Stimulated activated CD4-positive, alpha-beta T cell treated with anti-CD3 and anti-CD28 coated beads, Interleukin-2, amount 100 ng/mL, for 24 hours (primary cell): ENCODE measurements around the gene TCERG1L.
"Not testable (repeated sequence)": the region's sequence is repeated elsewhere in the genome, so short reads cannot be mapped to it uniquely, and the experiment has no call there.

Source experiments
- DNase-seq, 2 donors: peaks; one replicate each; pipeline ENCODE4 v3.0.0-alpha.2; 2020

Gene TCERG1L

DNA sequence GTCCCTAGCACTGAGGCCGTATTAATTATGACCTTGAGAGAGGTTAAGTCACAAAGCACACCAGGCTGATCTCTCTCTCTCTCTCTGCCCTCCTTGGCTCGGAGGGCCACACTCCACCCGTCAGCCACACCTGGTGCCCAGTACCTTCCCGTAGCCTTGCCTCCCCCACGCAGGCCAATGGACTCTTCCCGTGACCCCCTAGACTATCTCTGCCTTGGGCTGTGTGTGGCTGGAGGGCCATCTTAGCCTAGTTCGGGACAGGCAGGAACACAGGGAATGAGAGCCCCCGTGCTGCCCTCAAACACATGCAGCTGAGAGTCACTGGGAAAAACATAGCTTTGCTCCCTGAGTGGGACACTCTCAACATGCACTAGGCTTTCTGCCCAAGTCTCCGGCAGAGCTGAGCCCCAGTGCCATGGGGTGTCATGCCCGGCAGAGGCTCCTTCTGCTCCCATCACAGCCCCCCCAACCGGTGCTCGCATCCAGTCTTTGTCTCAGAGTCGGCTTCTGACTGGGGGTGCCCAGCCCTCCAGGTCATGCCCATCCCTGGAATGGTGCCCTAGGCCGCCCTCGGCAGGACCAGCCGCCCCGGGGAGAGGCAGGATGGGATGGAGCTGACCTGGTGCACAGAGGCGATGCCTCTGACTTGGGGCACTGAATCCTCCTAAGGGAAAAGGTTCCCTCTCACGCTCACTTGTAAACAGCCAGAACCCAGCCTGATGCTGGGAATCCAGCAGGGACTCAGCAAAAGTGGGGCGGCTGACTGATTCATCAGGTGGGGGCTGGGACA, 63.0 kb downstream of the TCERG1L start:
- no peak for DNase-seq

- no peak for DNase-seq
Observed at GRCh38 chr10:131247873-131248272, 63.6 kb downstream of the TCERG1L start.

DNA sequence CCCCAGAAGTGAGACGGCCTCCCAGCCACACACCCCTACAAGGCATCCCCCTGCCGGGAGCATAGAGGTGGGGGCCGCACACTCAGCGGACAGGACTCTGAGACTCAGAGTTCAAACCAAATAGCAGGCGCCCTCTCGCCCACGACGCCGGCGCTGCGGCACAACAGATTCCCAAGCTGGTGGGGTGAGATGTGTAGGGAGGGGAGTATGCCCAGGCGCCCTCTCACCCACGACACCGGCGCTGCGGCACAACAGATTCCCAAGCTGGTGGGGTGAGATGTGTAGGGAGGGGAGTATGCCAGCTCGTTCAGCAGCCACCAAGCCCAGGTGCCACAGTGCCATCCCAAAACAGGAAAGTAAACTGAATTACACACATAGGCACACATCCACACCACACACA, 64.7 kb downstream of the TCERG1L start:
- no peak for DNase-seq

- no peak for DNase-seq
Observed at GRCh38 chr10:131246089-131246488, 65.4 kb downstream of the TCERG1L start.

- no peak for DNase-seq
Observed at GRCh38 chr10:131245475-131246059, 66.0 kb downstream of the TCERG1L start.

- DNase-seq: no peak
Observed at GRCh38 chr10:131244836-131245235, 66.7 kb downstream of the TCERG1L start.

DNA sequence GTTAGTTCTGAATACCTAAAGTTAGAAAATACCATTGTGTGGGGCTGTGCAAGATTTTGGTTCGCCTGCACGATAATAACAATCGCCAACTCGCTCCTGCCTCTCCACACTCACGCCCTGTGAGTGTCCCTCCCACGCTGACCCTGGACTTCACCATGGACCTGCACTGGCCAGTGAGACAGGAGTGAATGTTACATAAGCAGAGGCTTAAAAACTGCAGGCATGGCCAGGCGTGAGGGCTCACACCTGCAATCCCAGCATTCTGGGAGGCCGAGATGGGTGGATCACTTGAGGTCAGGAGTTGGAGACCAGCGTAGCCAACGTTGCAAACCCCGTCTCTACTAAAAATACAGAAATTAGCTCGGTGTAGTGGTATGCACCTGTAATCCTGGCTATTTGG, 68.4 kb downstream of the TCERG1L start:
- DNase-seq: no peak

DNA sequence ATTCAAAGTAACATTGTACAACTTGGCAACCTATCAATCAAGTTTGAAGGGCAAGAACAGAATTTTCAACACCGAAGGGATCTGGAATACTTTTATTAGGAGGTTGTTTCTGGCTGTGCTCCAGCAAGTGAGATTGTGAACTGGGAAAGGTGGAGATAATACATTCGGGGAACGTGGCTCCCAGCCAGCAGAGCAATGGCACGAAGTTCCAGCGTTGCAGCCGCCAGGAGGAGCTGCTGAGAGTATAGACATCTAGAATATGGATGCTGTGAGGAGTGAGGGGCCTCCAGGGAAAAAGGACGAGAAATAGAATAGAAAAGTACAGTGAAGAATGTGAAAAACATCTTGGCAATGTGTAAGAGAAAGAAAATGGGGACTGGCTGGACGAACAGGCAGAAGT, 69.5 kb downstream of the TCERG1L start:
- peak in 1 of 2 donors; percentile 29 for DNase-seq

GRCh38 chr10:131240691-131241090, 70.8 kb downstream of the TCERG1L start:
- DNase-seq: no peak

DNA sequence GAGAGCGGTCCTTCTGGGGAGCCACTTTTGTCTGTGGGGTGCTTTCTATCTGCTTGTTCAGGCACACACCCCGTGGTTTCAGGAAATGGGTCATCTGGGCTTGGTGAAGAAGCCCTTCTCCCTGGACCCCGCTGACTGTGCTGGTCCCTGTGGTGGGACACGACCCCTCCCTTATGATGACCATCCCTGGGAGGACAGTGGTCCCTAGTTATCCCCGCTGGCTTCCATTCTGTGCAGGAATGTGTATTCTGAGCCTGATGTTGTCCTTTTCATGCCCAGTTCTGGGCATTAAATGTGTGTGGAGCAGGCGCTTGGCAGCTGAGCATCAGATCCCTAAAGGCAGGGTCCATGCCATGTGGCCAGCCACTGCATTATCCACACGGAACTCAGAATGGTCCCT, 71.6 kb downstream of the TCERG1L start:
- no peak for DNase-seq

DNA sequence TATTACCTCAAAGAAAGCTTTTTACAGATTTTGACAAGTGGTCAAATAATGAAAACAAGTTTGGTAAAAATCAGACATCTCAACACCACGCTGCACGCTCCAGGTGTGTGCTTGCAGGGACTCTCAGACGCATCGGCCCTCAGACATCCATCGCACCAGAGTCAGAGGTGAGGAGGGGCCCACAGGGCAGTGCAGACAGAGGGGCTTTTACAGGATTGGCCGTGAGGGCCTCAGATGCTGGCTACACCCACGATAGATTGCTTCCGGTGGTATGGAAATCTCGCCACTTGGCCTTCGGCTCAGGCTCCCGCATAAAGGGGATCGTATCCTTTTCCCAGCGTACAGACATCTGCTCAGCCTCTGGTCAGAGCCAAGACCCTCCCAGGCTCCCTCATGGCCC, 72.1 kb downstream of the TCERG1L start:
- no peak for DNase-seq

DNA sequence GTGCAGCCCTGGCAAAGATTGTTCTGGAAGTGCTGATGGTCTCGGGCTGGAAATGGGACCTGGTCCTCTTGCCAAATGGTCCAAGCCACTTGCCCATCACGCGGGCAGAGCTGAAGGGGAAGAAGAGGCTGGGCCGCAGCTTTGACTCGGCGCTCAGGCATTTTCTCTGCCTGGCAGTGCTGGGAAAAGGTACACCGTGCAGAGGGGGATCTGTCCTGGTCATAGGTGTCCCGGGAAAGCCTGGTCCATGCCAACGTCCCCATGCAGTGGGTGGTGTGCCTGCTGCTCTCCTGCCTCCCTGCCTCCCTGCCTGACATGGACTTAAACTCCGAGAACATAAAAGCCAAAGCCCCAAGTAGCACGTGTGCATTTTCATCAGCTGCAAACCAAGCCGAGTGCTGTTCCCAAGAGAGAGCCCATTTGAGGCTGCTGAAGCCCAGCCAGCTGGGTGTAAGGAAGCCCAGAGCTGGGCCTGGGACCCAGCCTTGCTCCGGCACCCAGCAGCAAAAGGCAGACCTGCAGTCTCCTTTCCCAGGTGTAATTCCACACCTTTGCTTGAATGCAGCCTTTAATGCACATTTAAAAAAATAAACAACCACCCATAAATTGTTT, 72.7 kb downstream of the TCERG1L start:
- DNase-seq: no peak

GRCh38 chr10:131237991-131238651, 73.4 kb downstream of the TCERG1L start:
- no peak for DNase-seq

DNA sequence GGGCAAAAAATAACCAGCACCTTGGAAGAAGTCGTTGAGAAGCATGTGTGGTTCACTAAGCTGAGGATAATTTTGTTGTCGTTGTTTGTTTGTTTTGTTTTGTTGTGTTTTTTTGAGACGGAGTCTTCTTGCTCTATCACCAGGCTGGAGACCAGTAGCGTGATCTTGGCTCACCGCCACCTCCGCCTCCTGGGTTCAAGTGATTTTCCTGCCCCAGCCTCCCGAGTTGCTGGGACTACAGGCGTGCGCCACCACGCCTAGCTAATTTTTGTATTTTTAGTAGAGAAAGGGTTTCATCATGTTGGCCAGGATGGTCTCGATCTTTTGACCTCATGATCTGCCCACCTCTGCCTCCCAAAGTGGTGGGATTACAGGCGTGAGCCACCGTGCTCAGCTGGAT, 76.9 kb downstream of the TCERG1L start:
- DNase-seq: not testable (repeated sequence)

DNA sequence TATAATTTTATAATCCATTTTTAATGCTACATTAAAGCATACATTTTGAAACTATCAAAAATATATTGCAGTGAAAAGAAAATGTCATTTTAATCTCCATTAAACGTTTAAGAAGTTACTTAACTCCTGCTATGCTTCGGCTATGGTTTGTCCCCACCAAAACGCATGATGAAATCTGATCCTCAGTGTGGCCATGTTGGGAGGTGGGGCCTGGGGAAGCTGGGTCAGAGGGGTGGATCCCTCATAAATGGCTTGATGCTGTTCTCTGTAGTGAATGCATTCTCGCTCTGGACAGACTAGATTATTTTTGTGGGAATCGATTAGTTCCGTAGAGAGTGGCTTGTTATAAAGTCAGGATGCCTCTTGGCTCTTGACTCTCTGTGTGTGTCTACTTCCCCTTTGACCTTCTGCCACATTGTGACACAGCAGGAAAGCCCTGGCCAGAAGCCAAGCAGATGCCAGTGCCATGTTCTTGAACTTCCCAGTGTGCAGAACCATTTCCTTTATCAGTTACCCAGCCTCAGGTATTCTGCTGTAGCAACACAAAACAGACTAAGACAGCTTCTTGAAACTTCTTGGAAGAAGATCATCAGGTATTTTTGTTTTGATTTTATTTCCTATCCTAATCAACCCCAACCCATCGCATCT, 77.8 kb downstream of the TCERG1L start:
- no peak for DNase-seq

DNA sequence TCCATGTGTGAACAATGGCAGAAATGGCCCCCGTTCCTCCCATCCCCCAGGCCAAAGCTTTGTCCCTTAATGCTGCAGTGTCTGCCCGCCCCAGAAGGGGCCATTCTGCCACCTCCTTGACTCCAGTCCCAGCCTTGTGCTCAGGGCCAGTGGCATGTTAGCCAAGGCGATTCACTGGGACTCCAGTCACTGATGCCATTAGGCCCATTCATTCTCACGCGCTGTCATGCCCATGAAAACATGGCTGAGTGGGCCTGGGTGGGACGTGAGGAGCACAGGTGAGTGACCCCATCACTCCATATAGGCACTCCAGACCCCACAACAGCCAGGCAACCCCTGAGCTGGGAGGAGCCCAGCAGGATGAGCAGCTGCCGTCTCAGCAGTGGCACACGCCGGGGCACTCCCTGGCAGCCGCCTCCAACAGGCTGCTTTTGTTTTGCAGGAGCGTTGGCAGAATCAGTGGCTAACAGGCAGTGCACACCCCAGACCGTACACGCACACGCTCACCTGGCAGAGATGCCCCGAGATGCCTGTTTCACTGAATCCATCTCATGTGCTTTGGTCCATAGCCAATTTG, 79.5 kb downstream of the TCERG1L start:
- DNase-seq: no peak

DNA sequence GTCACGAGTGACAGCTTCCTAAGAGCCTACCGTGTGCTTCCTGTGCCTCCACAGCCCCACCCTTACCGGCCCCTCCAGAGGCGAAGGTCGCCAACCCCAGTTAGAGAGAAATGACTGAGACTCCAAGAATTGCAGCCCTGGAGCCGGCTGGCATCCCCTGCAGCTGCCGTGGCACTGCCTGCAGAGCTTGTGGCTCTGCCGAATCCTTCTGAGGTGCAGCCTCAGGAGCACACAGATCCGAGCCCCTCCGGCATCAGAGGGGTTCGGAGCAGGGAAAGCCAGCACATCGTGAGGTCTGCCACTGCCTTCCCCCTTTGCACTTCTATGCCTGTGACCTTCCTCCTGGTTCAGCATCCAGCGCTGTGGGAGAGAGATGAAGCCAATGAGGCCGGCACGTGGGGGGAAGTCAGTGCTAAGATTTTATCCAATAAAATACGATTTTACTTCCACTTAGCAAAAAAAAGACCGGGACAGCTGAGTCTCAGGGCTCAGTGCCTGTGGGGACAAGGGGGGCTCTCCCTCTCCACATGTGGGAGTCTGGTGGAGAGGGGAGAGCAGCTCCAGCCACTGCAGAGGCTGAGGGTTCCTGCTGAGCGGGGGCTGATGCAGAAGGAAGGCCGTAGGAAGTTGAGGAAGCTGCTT, 80.1 kb downstream of the TCERG1L start:
- no peak for DNase-seq

GRCh38 chr10:131230641-131231322, 80.7 kb downstream of the TCERG1L start:
- no peak for DNase-seq

GRCh38 chr10:131230166-131230565, 81.4 kb downstream of the TCERG1L start:
- no peak for DNase-seq

DNA sequence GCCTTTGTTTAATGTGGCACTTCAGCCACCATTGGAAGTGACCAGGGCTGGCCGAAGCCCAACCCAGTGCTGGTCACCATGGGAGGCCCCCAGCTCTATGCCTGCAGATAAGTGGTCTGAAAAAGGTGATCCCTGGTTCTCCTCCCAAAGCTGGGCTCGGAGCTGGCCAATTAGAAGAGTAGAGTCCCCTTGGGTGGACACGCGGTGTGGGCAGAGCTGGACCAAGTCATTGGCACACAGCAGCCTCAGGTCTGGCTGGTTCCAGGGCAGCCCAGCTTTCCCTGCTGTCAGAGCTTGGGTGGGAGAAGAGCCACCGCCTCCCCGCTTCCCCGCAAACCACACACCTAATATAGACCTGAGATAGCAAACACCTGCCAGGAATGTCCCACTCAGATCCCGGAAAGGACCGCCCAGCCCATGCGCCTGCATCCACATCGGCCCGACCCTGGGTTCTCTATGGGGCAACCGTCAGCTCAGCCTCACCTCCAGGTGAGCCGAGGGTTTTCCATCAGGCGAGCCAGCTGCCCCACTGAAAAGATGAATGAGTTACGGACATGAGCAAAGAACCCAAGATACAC, 84.3 kb downstream of the TCERG1L start:
- no peak for DNase-seq

DNA sequence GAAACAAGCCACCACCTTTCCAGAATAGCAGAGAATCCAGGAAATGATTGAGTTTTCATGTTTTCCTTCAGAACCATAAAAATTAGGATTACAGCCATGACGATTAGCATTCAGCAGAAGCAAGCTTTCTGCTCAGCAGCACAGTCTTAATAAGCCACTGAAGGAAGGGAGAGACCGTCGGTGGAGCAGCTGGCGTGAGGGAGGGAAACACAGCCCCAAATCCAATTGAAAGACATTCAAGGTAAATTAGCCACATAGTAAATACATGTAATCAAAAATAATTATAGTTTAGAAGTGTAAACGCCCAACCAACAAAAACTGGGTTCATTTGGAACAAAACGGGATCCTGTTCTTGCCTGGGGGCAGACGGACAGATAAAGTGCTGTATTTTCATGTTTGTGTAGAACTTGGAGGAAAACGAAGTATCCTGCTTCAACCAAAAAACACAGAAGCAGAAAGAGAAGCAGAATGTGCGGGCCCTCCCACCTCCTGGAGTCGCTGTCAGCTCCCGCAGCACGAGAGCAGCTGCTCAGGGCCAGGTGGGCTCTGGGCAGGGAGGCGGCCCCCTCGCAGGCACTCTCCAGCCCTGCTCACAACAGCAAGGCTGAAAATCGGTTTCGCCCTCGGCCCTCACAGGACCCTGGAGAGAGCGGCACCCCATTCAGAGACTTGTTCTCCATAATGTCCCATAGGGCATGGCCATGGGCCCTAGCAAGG, 84.9 kb downstream of the TCERG1L start:
- no peak for DNase-seq
